ENCODE measurements around the gene ATP8B3.
"Not testable (repeated sequence)": the region's sequence is repeated elsewhere in the genome, so short reads cannot be mapped to it uniquely, and the experiment has no call there.

The ATP8B3 gene

GRCh38 chr19:1774989-1775772, 36.9 kb downstream of the ATP8B3 start:
- DNase-seq: no peak

DNA sequence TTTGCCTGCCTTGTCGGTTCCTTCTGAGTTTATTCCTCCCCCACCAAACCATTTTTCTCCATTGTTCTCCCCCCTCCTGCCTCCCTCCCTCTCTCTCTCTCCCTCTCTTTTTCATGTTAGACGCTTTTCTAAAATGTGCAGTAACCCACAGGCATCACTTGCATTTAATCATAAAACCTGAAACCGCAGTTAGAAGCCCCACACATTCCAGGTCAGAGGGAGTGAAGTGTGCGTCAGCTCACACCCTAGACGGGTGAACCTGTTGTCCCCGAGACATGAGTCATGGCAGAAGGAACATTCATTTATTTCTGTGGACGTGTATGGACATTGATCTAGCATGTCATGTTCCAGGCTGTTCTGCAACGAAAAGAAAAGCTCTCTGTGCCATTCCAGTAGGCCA, 38.9 kb downstream of the ATP8B3 start:
- no peak for DNase-seq

GRCh38 chr19:1770866-1771576, 41.1 kb downstream of the ATP8B3 start:
- no peak for DNase-seq

- no peak for DNase-seq
Measured at GRCh38 chr19:1769645-1769985, 42.5 kb downstream of the ATP8B3 start.

DNA sequence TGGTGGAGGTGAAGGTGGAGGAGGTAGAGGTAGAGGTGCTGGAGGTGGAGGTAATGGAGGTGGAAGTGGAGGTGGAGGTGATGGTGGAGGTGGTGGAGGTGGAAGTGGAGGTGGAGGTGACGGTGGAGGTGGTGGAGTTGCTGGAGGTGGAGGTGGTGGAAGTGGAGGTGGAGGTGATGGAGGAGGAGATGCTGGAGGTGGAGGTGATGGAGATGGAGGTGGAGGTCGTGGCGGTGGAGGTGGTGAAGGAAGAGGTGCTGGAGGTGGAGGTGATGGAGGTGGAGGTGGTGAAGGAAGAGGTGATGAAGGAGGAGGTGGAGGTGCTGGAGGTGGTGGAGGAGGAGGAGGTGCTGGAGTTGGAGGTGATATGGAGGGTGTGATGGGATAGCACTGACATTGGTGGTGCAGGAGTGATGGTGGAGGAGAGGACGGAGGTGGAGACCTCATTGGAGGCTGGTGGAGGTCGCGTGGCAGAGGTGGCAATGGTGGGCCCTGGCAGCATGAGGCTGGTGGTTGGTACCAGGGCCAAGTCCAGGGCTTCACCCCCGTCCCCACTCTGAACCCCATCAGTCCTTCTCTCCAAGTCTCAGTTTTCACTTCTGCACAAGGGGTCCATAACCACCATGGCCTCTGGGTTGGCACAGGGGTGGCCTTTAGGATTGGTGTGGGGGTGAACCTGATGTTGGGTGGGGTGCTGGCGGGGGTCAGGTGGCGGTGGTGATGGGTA, 43.0 kb downstream of the ATP8B3 start:
- no peak for DNase-seq

GRCh38 chr19:1768248-1768647, 43.8 kb downstream of the ATP8B3 start:
- DNase-seq: no peak

- DNase-seq: peak in 22 of 56 donors; percentile 0 to 52 (median 10)
Measured at GRCh38 chr19:1767464-1767933, 44.6 kb downstream of the ATP8B3 start.

- DNase-seq: no peak
Measured at GRCh38 chr19:1766800-1767352, 45.2 kb downstream of the ATP8B3 start.

GRCh38 chr19:1765904-1766799, 45.9 kb downstream of the ATP8B3 start:
- DNase-seq: no peak

GRCh38 chr19:1765232-1765903, 46.7 kb downstream of the ATP8B3 start:
- no peak for DNase-seq

GRCh38 chr19:1764729-1765128, 47.3 kb downstream of the ATP8B3 start:
- DNase-seq: no peak

- no peak for DNase-seq
Measured at GRCh38 chr19:1763648-1764639, 48.1 kb downstream of the ATP8B3 start.

GRCh38 chr19:1762243-1763117, 49.6 kb downstream of the ATP8B3 start:
- no peak for DNase-seq

DNA sequence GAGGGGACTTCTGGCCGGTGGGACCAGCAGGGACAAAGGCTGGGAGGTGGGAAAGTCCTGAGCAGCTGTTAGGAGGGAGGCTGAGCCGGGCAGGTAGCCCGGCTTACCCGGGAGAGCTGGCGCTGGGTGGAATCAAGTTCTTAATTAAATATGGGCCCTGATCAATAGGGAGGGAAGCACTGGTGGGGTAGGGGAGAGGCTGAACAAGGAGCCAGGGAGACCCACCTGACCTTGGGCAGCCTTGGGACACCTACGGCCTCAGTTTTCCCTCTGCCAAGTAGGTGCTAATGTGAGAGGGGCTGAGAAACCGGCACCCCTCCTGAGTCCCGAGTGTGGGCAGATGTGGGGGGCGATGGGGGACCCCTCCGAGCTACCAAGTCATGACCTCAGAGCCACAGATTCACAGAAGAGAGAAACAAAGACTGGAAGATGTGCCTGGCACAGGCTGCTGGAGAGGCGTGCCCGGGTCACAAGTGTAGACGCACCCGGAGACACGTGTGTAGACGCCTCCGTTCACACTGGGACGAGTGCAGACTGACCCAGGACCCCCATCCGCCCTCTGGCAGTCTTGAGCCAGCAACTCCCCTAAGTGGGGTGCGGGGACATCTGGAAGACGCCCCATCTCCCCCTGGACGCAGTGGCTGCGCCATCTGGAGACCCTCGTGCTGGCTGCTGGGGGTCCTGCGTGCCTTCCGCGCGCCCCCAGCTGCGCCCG, 50.4 kb downstream of the ATP8B3 start:
- DNase-seq: no peak

DNA sequence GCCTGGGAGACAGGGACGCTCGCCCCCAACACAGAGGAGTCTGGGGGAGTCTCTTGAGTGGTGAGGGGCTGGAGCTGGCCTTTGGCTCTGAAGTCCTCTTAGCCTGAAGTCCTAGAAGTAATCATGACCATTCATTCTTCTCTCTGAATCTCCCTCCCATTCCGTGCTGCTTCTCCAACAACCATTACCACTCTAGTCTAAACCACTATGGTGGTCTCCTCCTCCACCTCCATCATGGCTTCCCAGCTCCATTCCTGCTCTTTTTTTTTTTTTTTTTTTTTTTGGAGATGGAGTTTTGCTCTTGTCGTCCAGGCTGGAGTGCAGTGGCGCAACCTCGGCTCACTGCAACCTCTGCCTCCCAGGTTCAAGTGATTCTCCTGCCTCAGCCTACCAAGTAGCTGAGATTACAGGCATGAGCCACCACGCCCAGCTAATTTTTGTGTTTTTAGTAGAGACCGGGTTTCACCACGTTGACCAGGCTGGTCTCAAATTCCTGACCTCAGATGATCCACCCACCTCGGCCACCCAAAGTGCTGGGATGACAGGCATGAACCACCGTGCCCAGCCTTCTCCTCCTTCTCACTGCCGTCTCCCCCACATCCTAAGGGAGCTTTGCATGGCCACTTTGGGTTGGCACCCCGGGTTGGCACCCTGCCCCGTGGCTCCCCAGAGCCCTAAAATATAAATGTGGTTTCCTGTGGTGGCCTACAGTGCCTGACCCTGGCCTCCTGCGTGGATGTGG, 51.1 kb downstream of the ATP8B3 start:
- DNase-seq: not testable (repeated sequence)

- DNase-seq: no peak
Measured at GRCh38 chr19:1760020-1760419, 52.1 kb downstream of the ATP8B3 start.
